ENCODE data around the gene EBF3.

- no peak for TF ChIP-seq CTCF (IDR thresholded peaks at IDR 0.05; ENCODE audit: insufficient read depth, low read depth, low read length)
- no peak for TF ChIP-seq EZH2 (IDR thresholded peaks at IDR 0.05; ENCODE audit: insufficient read depth, low read length)
These were observed 58.5 kb downstream of the EBF3 start for GRCh38 chr10:129905553-129905952.

Measured in astrocyte (in vitro differentiated cells and primary cell).